Kidney capillary endothelial cell (primary cell): ENCODE measurements around the gene NME7.

ENCODE experiments used
- DNase-seq: peaks from one replicate; pipeline ENCODE4 v3.0.0-alpha.2; 2018; ENCODE audit warnings: low spot score

The NME7 gene

GRCh38 chr1:169151338-169151837 is 216.2 kb downstream of the NME7 start:
- DNase-seq: no peak

GRCh38 chr1:169150641-169151337 is 216.8 kb downstream of the NME7 start:
- DNase-seq: no peak

GRCh38 chr1:169149555-169150286 is 217.9 kb downstream of the NME7 start:
- no peak for DNase-seq

- DNase-seq: no peak
Measured at GRCh38 chr1:169148472-169149252, 218.9 kb downstream of the NME7 start.

- no peak for DNase-seq
Measured at GRCh38 chr1:169146576-169147214, 220.9 kb downstream of the NME7 start.

- DNase-seq: no peak
Measured at GRCh38 chr1:169144941-169145626, 222.5 kb downstream of the NME7 start.

- no peak for DNase-seq
Measured at GRCh38 chr1:169143984-169144383, 223.6 kb downstream of the NME7 start.

- DNase-seq: no peak
Measured at GRCh38 chr1:169143346-169143745, 224.3 kb downstream of the NME7 start.

GRCh38 chr1:169142129-169142528 is 225.5 kb downstream of the NME7 start:
- no peak for DNase-seq

- no peak for DNase-seq
Measured at GRCh38 chr1:169141356-169141755, 226.2 kb downstream of the NME7 start.

- no peak for DNase-seq
Measured at GRCh38 chr1:169138866-169139670, 228.5 kb downstream of the NME7 start.

GRCh38 chr1:169137357-169137756 is 230.2 kb downstream of the NME7 start:
- no peak for DNase-seq

- DNase-seq: no peak
Measured at GRCh38 chr1:169133801-169134502, 233.6 kb downstream of the NME7 start.

GRCh38 chr1:169133228-169133576 is 234.4 kb downstream of the NME7 start:
- DNase-seq: no peak

- DNase-seq: no peak
Measured at GRCh38 chr1:169132512-169133227, 234.9 kb downstream of the NME7 start.

- DNase-seq: no peak
Measured at GRCh38 chr1:169130683-169131082, 236.9 kb downstream of the NME7 start.

- no peak for DNase-seq
Measured at GRCh38 chr1:169129109-169129784, 238.3 kb downstream of the NME7 start.

- DNase-seq: no peak
Measured at GRCh38 chr1:169128562-169128961, 239.0 kb downstream of the NME7 start.

- no peak for DNase-seq
Measured at GRCh38 chr1:169127305-169127704, 240.3 kb downstream of the NME7 start.
